ENCODE results near the gene ITGA1. TPM values are rescaled to one million over a fixed set of nuclear protein-coding genes. Genes with fewer than 3 reads are reported as not detected.

ITGA1 gene
- total and polyA plus RNA-seq, 2 donors from 2014 or later = 13.3 to 65.6 TPM

DNA sequence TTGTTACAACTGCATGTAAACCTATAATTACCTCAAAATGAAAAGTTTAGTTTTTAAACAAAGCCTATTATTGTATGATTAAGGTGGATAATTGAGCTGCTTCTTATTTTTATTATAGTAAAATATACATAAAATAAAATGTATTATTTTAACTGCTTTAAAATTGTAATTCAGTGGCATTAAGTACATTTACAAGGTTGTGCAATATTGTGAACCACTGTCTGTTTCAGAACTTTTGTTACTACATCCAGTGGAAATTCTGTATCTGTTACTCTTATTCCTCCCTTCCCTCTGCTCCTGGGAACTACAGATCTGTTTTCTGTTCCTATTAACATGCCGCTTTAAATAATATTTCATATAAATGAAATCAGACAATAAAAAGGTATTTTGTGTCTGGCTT lies 37.1 kb downstream of the ITGA1 start:
- DNase-seq (no peak), FAIRE-seq (no peak)
- Histone ChIP-seq H3K4me1 (ENCODE audit: control insufficient read depth in 2 of 3, insufficient read depth in 2 of 3, low read depth in 1 of 3, low read length in 3 of 3) (peaks cover 0 to 10% (median 6%) of the 10 kb centered on the region in 3 donors), H3K9me3 (ENCODE audit: control insufficient read depth in 2 of 3, insufficient read depth in 1 of 3, low read length in 3 of 3) (no peaks in the 10 kb centered on the region), H3K27ac (ENCODE audit: low read depth in 2 of 2, low read length in 2 of 2) (no peak overlapping the region), H3K27me3 (ENCODE audit: control insufficient read depth, insufficient read depth, low read length) (no peaks in the 10 kb centered on the region), H3K4me3 (ENCODE audit: low read length in 3 of 3) (no peak overlapping the region), H3K9ac (ENCODE audit: low read length in 3 of 3) (no peak overlapping the region), H3K36me3 (ENCODE audit: control insufficient read depth in 2 of 3, insufficient read depth in 3 of 3, low read length in 3 of 3) (no peaks in the 10 kb centered on the region)
- TF ChIP-seq, protein P1, sequence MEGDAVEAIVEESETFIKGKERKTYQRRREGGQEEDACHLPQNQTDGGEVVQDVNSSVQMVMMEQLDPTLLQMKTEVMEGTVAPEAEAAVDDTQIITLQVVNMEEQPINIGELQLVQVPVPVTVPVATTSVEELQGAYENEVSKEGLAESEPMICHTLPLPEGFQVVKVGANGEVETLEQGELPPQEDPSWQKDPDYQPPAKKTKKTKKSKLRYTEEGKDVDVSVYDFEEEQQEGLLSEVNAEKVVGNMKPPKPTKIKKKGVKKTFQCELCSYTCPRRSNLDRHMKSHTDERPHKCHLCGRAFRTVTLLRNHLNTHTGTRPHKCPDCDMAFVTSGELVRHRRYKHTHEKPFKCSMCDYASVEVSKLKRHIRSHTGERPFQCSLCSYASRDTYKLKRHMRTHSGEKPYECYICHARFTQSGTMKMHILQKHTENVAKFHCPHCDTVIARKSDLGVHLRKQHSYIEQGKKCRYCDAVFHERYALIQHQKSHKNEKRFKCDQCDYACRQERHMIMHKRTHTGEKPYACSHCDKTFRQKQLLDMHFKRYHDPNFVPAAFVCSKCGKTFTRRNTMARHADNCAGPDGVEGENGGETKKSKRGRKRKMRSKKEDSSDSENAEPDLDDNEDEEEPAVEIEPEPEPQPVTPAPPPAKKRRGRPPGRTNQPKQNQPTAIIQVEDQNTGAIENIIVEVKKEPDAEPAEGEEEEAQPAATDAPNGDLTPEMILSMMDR (IDR thresholded peaks at IDR 0.05; ENCODE audit: borderline replicate concordance, extremely low read depth, insufficient read depth) = no peak
- intact Hi-C loops (cut with DNase I) = no loop called here

DNA sequence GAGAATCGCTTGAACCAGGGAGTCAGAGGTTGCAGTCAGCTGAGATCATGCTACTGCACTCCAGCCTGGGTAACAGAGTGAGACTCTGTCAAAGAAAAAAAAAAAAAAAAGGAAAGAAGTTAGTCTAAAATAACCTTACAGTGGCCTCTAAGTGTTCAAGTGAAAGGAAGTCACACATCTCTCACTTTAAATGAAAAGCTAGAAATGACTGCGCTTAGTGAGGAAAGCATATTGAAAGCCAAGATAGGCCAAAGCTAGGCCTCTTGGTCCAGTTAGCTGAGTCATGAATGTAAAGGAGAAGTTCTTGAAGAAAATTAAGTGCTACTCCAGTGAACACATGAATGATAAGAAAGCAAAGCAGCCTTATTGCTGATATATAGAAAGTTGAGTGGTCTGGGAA lies 38.1 kb downstream of the ITGA1 start:
- peaks cover 0 to 10% (median 6%) of the 10 kb centered on the region in 3 donors for H3K4me1 ChIP-seq (ENCODE audit: control insufficient read depth in 2 of 3, insufficient read depth in 2 of 3, low read depth in 1 of 3, low read length in 3 of 3)
- no peaks in the 10 kb centered on the region for H3K9me3 ChIP-seq (ENCODE audit: control insufficient read depth in 2 of 3, insufficient read depth in 1 of 3, low read length in 3 of 3)
- DNase-seq = no peak
- H3K27ac ChIP-seq (ENCODE audit: low read depth in 2 of 2, low read length in 2 of 2) = no peak overlapping the region
- no peak overlapping the region for H3K4me3 ChIP-seq (ENCODE audit: low read length in 3 of 3)
- intact Hi-C loops (cut with DNase I) = no loop called here
- TF ChIP-seq, protein P1 (IDR thresholded peaks at IDR 0.05; ENCODE audit: borderline replicate concordance, extremely low read depth, insufficient read depth) = no peak
- H3K27me3 ChIP-seq (ENCODE audit: control insufficient read depth, insufficient read depth, low read length) = no peaks in the 10 kb centered on the region
- H3K36me3 ChIP-seq (ENCODE audit: control insufficient read depth in 2 of 3, insufficient read depth in 3 of 3, low read length in 3 of 3) = no peaks in the 10 kb centered on the region
- H3K9ac ChIP-seq (ENCODE audit: low read length in 3 of 3) = no peak overlapping the region
- FAIRE-seq = no peak

DNA sequence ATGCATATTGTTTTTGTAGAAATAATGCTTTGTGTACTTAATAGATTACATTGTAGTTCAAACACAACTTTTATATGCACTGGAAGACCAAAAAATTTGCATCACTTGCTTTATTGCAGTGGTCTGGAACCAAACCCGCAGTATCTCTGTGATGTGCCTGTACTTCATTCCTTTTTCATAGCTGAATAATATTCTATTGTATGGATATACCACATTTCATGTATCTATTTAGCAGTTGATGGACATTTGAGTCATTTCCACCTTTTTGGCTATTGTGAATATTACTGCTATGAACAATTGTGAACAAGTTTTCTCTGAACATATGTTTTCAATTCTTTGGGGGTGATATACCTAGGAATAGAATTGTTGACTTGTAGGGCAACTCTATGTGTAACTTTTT lies 40.1 kb downstream of the ITGA1 start:
- TF ChIP-seq, protein P1 (IDR thresholded peaks at IDR 0.05; ENCODE audit: borderline replicate concordance, extremely low read depth, insufficient read depth) = no peak
- no peak for FAIRE-seq
- Histone ChIP-seq H3K36me3 (ENCODE audit: control insufficient read depth in 2 of 3, insufficient read depth in 3 of 3, low read length in 3 of 3) (no peaks in the 10 kb centered on the region), H3K27ac (ENCODE audit: low read depth in 2 of 2, low read length in 2 of 2) (no peak overlapping the region), H3K9me3 (ENCODE audit: control insufficient read depth in 2 of 3, insufficient read depth in 1 of 3, low read length in 3 of 3) (no peaks in the 10 kb centered on the region), H3K4me1 (ENCODE audit: control insufficient read depth in 2 of 3, insufficient read depth in 2 of 3, low read depth in 1 of 3, low read length in 3 of 3) (peaks cover 0 to 1% (median 0%) of the 10 kb centered on the region in 3 donors), H3K27me3 (ENCODE audit: control insufficient read depth, insufficient read depth, low read length) (no peaks in the 10 kb centered on the region), H3K9ac (ENCODE audit: low read length in 3 of 3) (no peak overlapping the region), H3K4me3 (ENCODE audit: low read length in 3 of 3) (no peak overlapping the region)
- no peak for DNase-seq
- intact Hi-C loops (cut with DNase I) = no loop called here

DNA sequence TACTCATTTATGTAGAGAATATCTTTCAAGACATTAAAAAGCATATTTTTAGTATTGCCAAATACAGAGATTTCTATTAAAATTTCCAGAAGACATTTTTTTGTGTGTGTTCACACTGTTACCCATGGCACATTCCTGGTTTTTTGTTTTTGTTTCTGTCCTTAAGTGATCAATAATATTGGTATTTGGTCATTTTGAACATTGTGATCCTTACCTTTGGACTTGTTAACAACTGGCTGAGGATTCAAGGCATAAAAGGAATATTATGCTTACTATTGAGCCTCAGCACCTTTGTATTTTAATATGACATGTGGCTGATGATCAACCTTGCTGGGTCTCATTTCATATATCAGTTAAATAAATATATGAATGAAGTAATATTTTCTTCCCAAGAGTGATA lies 41.9 kb downstream of the ITGA1 start:
- Histone ChIP-seq H3K9me3 (ENCODE audit: control insufficient read depth in 2 of 3, insufficient read depth in 1 of 3, low read length in 3 of 3) (no peaks in the 10 kb centered on the region), H3K27ac (ENCODE audit: low read depth in 2 of 2, low read length in 2 of 2) (no peak overlapping the region), H3K4me3 (ENCODE audit: low read length in 3 of 3) (no peak overlapping the region), H3K27me3 (ENCODE audit: control insufficient read depth, insufficient read depth, low read length) (no peaks in the 10 kb centered on the region), H3K36me3 (ENCODE audit: control insufficient read depth in 2 of 3, insufficient read depth in 3 of 3, low read length in 3 of 3) (no peaks in the 10 kb centered on the region), H3K4me1 (ENCODE audit: control insufficient read depth in 2 of 3, insufficient read depth in 2 of 3, low read depth in 1 of 3, low read length in 3 of 3) (no peaks in the 10 kb centered on the region), H3K9ac (ENCODE audit: low read length in 3 of 3) (no peak overlapping the region)
- intact Hi-C loops (cut with DNase I) = no loop called here
- DNase-seq (no peak), FAIRE-seq (no peak)
- TF ChIP-seq, protein P1 (IDR thresholded peaks at IDR 0.05; ENCODE audit: borderline replicate concordance, extremely low read depth, insufficient read depth) = no peak
